Inflammatory macrophage (primary cell): ENCODE data around the gene TTC24.
A peak's percentile ranks its signal among the peaks of the same experiment; 100 is the strongest.
"Not testable (repeated sequence)": the region's sequence is repeated elsewhere in the genome, so short reads cannot be mapped to it uniquely, and the experiment has no call there.

Experiments used
- DNase-seq, 2 donors: peaks; one replicate each; pipeline ENCODE4 v3.0.0-alpha.2; 2020 to 2022

Gene TTC24

DNA sequence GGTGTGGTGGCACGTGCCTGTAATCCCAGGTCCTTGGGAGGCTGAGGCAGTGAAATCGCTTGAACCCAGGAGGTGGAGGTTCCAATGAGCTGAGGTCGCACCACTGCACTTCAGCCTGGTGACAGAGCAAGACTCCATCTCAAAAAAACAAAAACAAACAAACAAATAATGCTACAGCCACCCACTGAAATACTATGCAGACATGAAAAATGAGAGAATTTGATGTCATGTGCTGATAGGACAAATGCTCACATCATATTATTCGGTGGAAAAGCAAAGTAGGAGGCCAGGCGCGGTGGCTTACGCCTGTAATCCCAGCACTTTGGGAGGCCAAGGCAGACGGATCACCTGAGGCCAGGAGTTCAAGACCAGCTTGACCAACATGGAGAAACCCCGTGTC is 30.5 kb downstream of the TTC24 start:
- DNase-seq = not testable (repeated sequence)

DNA sequence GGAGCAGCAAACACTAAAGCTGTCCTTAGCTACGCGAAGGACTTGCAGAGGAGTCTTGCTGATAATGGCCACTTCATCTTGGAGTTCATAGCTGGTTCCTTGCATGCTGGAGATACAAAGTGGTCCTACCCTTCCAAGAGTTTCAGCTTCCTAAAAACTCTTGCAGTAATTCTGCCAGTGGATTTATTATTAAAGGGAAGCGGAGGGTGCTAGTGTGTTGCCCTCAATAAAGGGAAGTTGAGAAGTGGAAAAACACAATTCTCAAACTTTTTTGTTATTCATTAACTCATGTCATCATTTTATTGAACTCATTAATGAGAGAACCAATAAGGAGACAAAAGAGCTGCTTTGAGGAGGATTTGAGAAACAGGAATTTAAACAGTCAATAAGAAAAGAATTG is 33.1 kb downstream of the TTC24 start:
- peak; percentile 42 to 43 for DNase-seq

DNA sequence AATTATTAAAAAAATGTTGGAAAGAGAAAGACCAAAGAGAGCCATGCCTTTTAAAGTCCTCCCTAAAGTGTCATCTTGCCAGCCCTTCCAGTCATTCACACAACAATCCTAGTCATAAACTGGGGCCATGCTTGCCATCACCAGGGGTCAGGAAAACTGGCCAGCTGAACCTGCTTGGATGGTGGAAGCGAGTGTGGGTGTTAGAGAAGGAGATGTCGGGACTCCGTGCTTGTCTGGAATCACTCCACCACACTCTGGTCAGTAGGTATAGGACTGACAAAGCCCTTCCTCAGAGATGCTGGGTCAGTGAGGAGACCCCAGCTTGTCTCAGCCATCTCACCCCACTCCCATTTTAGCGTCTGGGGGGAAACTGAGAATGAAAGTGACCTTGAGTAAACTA is 36.4 kb downstream of the TTC24 start:
- no peak for DNase-seq

DNA sequence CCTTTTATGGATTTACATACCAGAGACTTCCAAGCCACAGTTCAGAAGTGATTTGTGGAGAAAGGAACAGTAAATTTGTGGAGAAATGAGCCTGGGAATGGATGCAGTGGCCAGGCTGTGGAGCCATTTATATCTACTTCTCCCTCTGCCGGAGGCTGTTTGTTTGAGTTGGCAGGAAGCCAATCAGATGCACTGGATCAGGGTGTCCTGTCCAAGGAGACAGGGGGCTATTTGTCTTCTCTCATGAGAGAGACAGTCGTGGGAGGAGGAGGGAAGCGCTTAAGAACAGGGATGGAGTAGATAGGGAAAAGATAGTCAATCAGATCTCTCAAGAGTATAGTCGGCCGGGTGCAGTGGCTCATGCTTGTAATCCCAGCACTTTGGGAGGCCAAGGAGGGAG is 36.9 kb downstream of the TTC24 start:
- peak in 1 of 2 donors; percentile 9 for DNase-seq

DNA sequence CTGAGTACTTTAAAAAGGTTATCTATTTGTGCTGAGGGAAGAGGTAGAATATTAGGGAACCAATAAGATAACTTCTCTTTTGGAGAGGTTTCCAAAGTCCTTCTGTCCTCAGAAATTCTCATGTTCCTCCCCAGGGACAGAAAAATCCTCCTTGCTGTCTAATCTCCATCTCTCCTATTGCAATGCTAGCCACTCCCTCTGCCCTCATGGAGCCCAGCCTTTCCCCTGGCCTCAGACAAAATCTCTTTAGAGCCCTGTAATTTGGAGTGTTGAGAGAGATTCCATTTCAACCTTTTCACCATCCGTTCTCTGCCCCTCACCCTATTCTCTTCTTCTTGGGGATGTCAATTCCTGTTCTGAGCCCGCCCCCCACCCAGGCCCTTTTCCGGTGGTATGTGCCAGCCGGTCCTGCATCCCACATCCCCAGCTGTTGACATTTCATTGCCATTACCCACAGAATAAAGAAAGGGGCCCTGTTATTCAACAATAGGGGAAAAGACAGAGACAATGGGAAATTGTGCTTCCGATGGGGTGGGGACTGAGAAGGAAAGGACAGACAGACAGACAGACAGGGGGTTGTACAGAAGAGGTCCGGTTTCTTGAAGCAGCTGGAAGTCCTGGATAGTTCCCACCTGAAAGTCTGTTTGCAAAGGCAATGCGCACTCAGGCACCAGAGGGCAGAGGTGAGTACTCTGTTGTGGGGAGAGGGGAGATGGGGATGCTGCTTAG is 39.5 kb downstream of the TTC24 start, which contains the start of gene HAPLN2:
TSS of gene HAPLN2 (plus strand) at position 563 of the 729 bp plus-strand sequence. CDS start 4,076 bp downstream, outside the sequence.
- DNase-seq = peak in 1 of 2 donors; percentile 8

- DNase-seq = no peak
Observed at GRCh38 chr1:156619582-156619955, 40.0 kb downstream of the TTC24 start.

GRCh38 chr1:156622581-156623297 is 43.2 kb downstream of the TTC24 start:
- no peak for DNase-seq

DNA sequence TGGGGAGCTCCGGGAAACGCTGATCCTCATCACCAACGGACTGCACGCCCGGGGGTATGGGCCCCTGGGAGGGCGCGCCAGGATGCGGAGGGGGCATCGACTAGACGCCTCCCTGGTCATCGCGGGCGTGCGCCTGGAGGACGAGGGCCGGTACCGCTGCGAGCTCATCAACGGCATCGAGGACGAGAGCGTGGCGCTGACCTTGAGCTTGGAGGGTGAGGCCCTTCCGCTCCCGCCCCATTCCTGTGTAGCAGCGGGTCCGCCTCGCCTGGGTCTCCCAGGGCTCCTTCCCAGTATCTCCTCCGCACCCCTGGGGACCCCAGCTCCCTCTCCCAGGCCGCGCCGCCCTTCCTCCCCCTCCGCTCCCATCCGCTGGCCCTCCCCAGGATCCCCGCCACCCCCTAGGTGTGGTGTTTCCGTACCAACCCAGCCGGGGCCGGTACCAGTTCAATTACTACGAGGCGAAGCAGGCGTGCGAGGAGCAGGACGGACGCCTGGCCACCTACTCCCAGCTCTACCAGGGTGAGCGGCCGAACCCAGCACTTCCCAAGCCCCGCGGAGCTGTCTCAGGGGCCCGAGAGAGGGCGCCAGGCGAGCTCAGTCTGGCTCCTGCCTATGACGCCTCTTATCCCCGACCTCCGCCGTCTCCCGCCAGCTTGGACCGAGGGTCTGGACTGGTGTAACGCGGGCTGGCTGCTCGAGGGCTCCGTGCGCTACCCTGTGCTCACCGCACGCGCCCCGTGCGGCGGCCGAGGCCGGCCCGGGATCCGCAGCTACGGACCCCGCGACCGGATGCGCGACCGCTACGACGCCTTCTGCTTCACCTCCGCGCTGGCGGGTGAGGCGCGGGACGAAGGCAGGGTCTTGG is 44.7 kb downstream of the TTC24 start:
- peak in 1 of 2 donors; percentile 58 for DNase-seq

DNA sequence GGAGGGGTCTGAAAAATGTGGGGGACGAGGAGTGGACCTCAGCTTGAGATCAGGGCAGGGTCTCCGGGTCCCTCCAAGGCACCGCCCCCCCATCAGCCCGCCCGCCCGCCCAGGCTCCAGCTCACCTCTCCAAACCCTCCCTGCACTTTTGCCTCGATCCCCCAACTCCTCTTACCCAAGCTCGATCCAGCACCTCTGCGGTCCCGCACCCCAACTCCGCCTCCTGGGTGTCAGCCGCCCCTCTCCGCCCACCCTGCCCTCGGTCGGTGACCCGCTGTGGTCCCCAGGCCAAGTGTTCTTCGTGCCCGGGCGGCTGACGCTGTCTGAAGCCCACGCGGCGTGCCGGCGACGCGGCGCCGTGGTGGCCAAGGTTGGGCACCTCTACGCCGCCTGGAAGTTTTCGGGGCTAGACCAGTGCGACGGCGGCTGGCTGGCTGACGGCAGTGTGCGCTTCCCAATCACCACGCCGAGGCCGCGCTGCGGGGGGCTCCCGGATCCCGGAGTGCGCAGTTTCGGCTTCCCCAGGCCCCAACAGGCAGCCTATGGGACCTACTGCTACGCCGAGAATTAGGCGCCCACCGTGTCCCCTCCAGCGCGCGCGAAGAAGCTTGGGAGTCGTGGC is 45.4 kb downstream of the TTC24 start:
- no peak for DNase-seq

- DNase-seq = peak; percentile 36 to 64
Observed at GRCh38 chr1:156625436-156626078, 46.0 kb downstream of the TTC24 start.

DNA sequence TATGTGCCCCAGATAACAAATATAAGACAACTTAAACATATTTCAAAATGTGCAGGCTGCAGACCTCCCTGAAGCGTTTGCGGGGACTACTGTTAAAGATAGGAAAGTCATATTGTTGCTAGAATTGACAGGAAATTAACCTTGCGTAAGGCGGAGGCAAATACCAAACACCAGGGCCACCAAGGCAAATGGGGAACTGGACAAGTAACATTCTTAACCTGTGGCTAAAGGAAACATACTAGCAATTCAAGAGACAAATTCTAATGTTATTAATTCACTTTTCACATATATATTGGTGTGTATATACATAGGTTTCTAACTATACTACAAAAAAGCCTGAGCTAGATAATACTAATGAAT is 46.5 kb downstream of the TTC24 start:
- DNase-seq = no peak

- DNase-seq = peak; percentile 54 to 67
Observed at GRCh38 chr1:156627313-156627880, 47.9 kb downstream of the TTC24 start.

GRCh38 chr1:156629823-156630449 is 50.4 kb downstream of the TTC24 start:
- no peak for DNase-seq

DNA sequence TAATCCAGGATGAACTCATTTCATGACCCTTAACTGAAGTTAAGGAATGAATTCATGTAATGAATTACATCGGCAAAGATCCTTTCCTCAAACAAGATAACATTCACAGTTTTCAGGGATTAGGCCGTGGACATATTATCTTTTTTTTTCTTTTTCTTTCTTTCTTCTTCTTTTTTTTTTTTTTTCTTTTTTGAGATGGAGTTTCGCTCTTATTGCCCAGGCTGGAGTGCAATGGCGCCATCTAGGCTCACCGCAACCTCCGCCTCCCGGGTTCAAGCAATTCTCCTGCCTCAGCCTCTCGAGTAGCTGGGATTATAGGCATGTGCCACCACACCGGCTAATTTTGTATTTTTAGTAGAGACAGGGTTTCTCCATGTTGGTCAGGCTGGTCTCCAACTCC is 51.6 kb downstream of the TTC24 start:
- DNase-seq = not testable (repeated sequence)

DNA sequence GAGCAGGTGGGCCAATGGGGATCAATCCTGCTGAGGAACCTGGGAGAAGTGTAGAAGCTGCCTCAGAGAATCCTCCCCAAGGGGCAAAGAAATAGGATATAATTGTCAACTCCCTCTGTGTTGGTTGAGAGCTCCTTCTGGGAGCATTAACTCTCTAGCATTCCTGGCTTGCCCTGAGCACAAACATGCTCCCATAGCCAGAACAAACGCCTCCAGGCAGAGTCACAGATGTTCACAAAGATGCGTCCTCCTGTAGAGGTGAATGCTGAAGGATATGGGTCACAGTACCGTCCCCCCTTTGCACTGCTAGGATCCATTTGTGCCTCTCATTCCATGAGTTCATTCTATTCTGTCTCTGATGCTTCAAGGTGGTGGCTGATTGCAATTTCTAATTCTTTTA is 52.8 kb downstream of the TTC24 start:
- DNase-seq = no peak
